Testis (tissue), 2 donors: Measurements from ENCODE around the gene GALNT4.

Source experiments
- POLR2A ChIP-seq: fragments of 450-650 bp; IDR thresholded peaks from one replicate; pipeline ENCODE4 v1.6.1; 2017; ENCODE audit warnings: antibody characterized with exemption, mild to moderate bottlenecking, moderate library complexity
- TF ChIP-seq, protein P1 (sequence below), 3 experiments: fragments of 450-650 bp in 2 of 3; fragments of 200-600 bp in 1 of 3; sonication (generic) in 1 of 3; IDR thresholded peaks; one replicate each; pipeline ENCODE4 v1.5.1; 2016 to 2019; ENCODE audit warnings: antibody characterized with exemption in 3 of 3, mild to moderate bottlenecking in 2 of 3, moderate library complexity in 1 of 3

DNA sequence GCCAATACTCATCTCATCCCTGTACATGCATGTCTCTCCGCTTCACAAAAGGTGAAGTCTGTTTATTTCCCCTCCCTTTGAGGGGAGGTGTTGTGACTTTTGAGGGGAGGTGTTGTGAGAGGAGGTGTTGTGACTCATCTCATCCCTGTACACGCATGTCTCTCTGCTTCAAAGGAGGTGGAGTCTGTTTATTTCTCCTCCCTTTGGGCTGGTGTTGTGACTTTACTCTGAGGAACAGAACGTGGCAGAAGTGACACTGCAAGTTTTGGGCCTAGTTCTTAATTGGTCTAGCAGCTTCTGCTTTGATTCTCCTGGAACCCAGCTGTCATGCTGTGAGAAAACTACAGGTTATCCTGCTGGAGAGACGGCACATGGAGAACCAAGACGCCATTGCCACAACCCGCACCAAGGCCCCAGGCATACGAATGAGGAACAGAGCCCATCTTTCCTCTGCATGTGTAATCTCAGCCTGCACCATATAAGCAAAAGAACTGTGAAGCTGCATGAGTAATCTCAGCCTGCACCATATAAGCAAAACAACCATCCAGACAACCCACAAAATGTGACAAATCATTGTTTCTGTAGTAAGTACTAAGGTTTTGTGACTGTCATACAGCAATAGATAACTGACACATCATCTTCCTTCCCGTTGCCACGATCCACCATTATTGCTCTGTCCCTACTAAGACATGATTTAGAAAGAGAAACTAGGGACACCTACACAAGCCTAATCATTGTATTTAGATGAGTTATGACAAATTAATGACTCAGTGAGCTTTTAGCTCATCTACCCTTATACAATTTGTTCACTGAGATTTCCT, 30.0 kb downstream of the GALNT4 start:
- TF ChIP-seq, protein P1, sequence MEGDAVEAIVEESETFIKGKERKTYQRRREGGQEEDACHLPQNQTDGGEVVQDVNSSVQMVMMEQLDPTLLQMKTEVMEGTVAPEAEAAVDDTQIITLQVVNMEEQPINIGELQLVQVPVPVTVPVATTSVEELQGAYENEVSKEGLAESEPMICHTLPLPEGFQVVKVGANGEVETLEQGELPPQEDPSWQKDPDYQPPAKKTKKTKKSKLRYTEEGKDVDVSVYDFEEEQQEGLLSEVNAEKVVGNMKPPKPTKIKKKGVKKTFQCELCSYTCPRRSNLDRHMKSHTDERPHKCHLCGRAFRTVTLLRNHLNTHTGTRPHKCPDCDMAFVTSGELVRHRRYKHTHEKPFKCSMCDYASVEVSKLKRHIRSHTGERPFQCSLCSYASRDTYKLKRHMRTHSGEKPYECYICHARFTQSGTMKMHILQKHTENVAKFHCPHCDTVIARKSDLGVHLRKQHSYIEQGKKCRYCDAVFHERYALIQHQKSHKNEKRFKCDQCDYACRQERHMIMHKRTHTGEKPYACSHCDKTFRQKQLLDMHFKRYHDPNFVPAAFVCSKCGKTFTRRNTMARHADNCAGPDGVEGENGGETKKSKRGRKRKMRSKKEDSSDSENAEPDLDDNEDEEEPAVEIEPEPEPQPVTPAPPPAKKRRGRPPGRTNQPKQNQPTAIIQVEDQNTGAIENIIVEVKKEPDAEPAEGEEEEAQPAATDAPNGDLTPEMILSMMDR (IDR thresholded peaks at IDR 0.05) = no peak
- TF ChIP-seq POLR2A = no peak
